Lower leg skin (tissue), 4 donors: Measurements from ENCODE around the gene LACC1. TPM values are rescaled to one million over a fixed set of nuclear protein-coding genes. Genes with fewer than 3 reads are reported as not detected.

Source experiments
- DNase-seq, 2 donors: peaks; one replicate each; pipeline ENCODE4 v3.0.0-alpha.2; 2019; ENCODE audit warnings: low spot score in 2 of 2
- H3K4me3 ChIP-seq: fragments of 200-600 bp; sonication (generic); 2 replicates; pipeline ENCODE4 v1.5.1; 2017; ENCODE audit warnings: mild to moderate bottlenecking, low read depth; ENCODE audit not compliant: poor library complexity, severe bottlenecking
- POLR2A ChIP-seq, 2 donors: fragments of 450-650 bp; IDR thresholded peaks; one replicate each; pipeline ENCODE4 v1.6.1; 2016 to 2017; ENCODE audit warnings: antibody characterized with exemption in 2 of 2, mild to moderate bottlenecking in 1 of 2, moderate library complexity in 1 of 2
- WGBS, 2 donors: methylation state at CpG; one replicate each; pipeline ENCODE4 v1.1.5; 2018; 5-methylcytosine and 5-hydroxymethylcytosine counted together
- intact Hi-C: fragments of 100-400 bp; cut with DNase I; formaldehyde crosslinking; loops from one replicate; pipeline ENCODE4 v1.15.0; 2023; ENCODE audit warnings: low total_unique reads
- total RNA-seq, 4 donors: library from RNA; depleted of rRNA; stranded (reverse); fragments of >200 nt; gene quantifications; one replicate each; pipeline ENCODE4 v1.1.0, GENCODE V29; 2016
- TF ChIP-seq, protein P1 (sequence below), 3 donors: fragments of 450-650 bp; IDR thresholded peaks; one replicate each; pipeline ENCODE4 v1.5.1; 2016; ENCODE audit warnings: antibody characterized with exemption in 3 of 3, mild to moderate bottlenecking in 3 of 3, moderate library complexity in 2 of 3

LACC1 gene
- total RNA-seq, 4 donors from 2014 or later = 2.7 to 6.8 (median 4.3) TPM

DNA sequence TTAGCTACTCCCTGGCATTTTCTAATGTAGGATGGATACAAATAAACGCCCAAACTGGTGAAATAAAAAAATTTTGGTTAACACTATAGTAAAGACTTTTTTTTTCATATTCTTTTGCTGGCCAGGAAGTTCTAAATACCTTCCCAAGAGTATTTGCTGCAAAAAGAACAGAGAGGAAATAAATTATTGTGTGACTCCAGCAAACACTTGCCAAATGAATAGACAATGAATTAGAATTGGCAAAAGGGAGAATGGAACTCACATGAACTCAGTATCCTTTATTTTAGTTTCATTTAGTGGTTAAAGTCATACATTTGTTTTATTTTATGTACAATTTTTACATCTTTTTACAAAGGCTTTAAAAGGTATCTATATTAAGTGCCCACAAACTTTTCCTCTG, 58.1 kb downstream of the LACC1 start:
- DNase-seq = no peak
- no peak overlapping the region for H3K4me3 ChIP-seq
- 61 to 65% methylated on average over 1 of the region's 1 CpG for WGBS, 2 donors
- no peak for TF ChIP-seq POLR2A (IDR thresholded peaks at IDR 0.05)
- TF ChIP-seq, protein P1, sequence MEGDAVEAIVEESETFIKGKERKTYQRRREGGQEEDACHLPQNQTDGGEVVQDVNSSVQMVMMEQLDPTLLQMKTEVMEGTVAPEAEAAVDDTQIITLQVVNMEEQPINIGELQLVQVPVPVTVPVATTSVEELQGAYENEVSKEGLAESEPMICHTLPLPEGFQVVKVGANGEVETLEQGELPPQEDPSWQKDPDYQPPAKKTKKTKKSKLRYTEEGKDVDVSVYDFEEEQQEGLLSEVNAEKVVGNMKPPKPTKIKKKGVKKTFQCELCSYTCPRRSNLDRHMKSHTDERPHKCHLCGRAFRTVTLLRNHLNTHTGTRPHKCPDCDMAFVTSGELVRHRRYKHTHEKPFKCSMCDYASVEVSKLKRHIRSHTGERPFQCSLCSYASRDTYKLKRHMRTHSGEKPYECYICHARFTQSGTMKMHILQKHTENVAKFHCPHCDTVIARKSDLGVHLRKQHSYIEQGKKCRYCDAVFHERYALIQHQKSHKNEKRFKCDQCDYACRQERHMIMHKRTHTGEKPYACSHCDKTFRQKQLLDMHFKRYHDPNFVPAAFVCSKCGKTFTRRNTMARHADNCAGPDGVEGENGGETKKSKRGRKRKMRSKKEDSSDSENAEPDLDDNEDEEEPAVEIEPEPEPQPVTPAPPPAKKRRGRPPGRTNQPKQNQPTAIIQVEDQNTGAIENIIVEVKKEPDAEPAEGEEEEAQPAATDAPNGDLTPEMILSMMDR (IDR thresholded peaks at IDR 0.05) = no peak
- intact Hi-C loops = no loop called here

DNA sequence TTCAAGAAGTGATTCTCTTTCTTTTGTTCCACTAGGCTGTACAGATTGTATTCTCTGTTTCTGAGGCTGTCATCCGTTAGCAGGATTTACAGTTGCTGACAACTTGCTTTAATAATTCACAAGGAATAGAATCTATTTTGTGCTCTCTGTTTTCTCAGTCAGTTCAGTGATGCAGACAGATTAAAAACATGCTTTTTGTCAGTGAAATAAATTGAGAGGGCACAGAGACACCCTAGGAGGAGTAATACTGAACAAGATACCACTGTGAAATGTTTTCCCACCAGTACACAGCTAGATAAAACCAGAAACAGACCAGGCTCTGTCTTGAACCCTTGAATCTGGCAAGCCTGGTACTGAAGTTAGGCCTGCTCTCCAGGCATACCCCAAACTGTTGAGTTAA, 58.7 kb downstream of the LACC1 start:
- no peak for DNase-seq
- TF ChIP-seq, protein P1 (IDR thresholded peaks at IDR 0.05) = no peak
- TF ChIP-seq POLR2A (IDR thresholded peaks at IDR 0.05) = no peak
- no peak overlapping the region for H3K4me3 ChIP-seq
- 57 to 64% methylated on average over 1 of the region's 1 CpG for WGBS, 2 donors
- intact Hi-C loops = no loop called here

DNA sequence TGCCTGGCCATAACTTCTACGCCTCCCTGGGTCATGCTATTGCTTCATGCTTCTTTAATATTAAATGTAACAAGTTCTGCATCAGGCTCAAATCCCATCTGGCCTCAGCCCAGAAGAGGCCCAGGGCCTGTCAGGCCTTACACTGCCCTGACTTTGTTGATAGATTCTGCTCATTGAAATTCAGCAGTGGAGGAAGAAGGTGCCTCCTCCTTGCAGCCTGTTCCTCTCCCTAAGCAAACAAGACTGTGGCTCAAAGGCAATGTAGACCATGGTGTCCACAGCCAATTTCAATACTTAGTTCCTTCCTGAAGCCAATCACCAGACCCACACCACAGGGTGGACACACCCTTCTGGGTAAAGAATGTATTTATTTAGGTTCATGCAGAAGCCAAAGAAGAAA, 59.4 kb downstream of the LACC1 start:
- DNase-seq = no peak
- intact Hi-C loops = no loop called here
- no peak overlapping the region for H3K4me3 ChIP-seq
- TF ChIP-seq, protein P1 (IDR thresholded peaks at IDR 0.05) = no peak
- no peak for TF ChIP-seq POLR2A (IDR thresholded peaks at IDR 0.05)
- 84 to 93% methylated on average over 1 of the region's 1 CpG for WGBS, 2 donors

DNA sequence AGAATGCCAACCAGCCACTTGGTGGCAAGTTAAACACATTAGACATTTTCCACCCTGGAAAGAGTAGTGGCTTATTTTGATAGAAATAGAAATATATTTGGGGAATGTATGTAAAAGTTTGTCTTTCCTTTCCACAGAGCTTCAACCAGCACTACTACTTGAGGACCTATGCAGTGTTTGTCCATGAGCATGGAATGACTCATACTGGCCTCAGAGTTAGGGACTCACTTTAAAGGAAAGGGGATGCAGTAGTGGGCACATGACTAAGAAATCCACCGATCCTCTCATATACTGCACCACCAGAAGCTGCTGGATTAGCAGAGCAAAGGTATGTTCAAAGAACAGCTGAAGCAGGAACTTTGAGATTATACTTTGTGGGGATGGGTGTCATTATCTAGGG, 62.6 kb downstream of the LACC1 start:
- intact Hi-C loops = no loop called here
- DNase-seq = no peak
- H3K4me3 ChIP-seq = no peak overlapping the region
- TF ChIP-seq POLR2A (IDR thresholded peaks at IDR 0.05) = no peak
- TF ChIP-seq, protein P1 (IDR thresholded peaks at IDR 0.05) = no peak
- WGBS, 2 donors = 86 to 100% methylated on average over 1 of the region's 1 CpG

Other genes starting within 250 kb of the LACC1 start
- under 1 TPM; 0.11 to 0.52 (median 0.30) TPM for gene ENOX1, start 92.9 kb upstream of the LACC1 start, total RNA-seq
- gene CCDC122, start 164 bp upstream of the LACC1 start, total RNA-seq = 1 to 10 TPM; 1.3 to 5.1 (median 2.1) TPM